ENCODE measurements around the gene CSNK1E. TPM values are rescaled to one million over a fixed set of nuclear protein-coding genes. Genes with fewer than 3 reads are reported as not detected.

CSNK1E gene
- total and polyA plus RNA-seq, 4 donors: 87.2 to 121 (median 112) TPM

DNA sequence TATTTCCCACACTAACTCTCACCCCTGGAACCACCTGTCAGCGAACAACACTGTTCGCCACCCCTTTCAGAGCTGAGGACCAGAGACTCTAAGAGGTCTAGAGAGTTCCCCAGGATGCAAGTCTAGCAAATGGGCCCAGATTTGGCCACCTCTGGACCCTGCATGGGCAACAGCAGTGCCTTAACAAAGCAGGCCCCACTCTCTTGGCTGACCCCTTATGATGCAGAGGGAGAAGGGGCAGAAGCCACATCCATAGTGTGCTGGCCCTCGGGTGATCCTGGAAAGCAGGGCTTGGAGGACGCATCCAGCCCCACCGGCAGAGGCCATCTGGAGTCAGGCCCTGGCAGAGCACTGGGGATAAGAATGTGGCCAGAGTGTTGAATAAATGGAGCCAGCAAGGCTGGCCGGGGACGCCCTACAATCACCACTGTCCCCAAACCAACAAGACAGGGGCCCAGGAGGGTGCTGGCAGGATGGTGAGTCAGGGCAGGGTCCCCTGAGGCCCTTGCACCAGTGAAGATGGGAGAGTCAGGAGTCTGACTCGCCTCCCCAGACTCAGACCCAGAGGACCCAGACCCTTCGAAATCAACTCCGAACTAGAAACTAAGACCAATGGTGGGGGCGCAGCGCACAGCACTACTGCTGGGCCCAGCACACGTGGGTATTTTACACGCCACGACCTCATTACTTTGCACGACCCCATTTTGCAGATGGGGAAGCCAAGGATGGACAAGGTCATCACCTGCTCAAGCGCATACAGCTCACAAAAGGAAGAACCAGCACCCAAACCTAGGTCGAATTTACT, 6.5 kb downstream of the CSNK1E start:
- H3K4me3 ChIP-seq: no peak overlapping the region
- H3K9ac ChIP-seq (ENCODE audit: insufficient read depth in 1 of 2, low read length in 2 of 2): no peak overlapping the region
- H3K36me3 ChIP-seq (ENCODE audit: control insufficient read depth in 4 of 4, insufficient read depth in 4 of 4, low read length in 4 of 4): peaks cover 0 to 20% (median 18%) of the 10 kb centered on the region in 4 donors
- WGBS, 2 donors: 75 to 77% methylated on average over 18 of the region's 18 CpGs
- no peak for DNase-seq
- no peak for ATAC-seq (ENCODE audit: insufficient read depth, low FRiP score)
- peaks cover 11 to 52% (median 26%) of the 10 kb centered on the region in 5 donors for H3K4me1 ChIP-seq (ENCODE audit: control insufficient read depth in 5 of 5, insufficient read depth in 5 of 5, low read length in 5 of 5)
- TF ChIP-seq CTCF (IDR thresholded peaks at IDR 0.05; ENCODE audit: control extremely low read depth, extremely low read depth): no peak
- H3K27ac ChIP-seq (ENCODE audit: low read depth in 1 of 2, low read length in 1 of 2): peak overlapping the region; percentile 75 to 77
- H3K9me3 ChIP-seq (ENCODE audit: control insufficient read depth in 4 of 4, insufficient read depth in 3 of 4, low read length in 3 of 4): no peaks in the 10 kb centered on the region
- H3K27me3 ChIP-seq (ENCODE audit: control insufficient read depth in 3 of 3, insufficient read depth in 3 of 3, low read length in 2 of 3): no peaks in the 10 kb centered on the region

DNA sequence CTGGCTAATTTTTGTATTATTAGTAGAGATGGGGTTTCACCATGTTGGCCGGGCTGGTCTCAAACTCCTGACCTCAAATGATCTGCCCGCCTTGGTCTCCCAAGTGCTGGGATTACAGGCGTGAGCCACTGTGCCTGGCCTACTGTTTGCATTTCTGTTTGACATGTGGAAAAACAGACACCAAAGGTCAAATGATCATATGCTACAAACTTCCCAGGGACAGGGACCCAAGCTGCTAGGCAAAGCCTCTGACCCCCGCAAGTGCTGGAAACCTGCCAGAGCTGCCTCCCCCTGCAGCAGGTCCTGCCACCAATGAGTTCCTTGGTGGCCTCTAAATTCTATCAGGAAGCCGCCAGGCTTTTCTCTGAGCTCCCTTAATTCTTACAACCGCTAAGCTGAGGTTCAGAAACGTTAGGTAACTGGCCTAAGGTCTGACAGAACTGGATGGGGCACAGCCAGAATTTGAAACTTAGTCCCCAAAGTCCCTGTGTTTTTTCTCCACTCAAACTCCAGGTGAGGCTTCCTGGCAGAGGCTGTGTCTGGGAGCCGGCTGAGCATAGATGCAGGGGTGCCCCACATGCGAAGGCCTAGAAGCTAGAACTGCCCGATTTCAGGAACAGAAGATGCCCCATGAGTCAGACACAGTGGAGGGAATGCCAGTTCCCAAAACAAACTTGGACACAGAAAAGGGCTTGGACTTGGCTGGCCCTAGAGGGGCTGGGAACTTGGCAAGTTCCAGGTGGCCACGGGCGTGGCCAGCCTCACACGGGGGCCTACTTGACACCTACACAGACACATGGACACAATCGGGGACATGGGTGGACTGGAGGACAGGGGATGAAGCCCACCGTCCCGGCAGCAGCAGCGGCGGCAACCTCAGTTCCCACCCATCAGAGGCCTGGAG, 7.4 kb downstream of the CSNK1E start:
- no peak for TF ChIP-seq CTCF (IDR thresholded peaks at IDR 0.05; ENCODE audit: control extremely low read depth, extremely low read depth)
- Histone ChIP-seq H3K36me3 (ENCODE audit: control insufficient read depth in 4 of 4, insufficient read depth in 4 of 4, low read length in 4 of 4) (peaks cover 0 to 20% (median 19%) of the 10 kb centered on the region in 4 donors), H3K27me3 (ENCODE audit: control insufficient read depth in 3 of 3, insufficient read depth in 3 of 3, low read length in 2 of 3) (no peaks in the 10 kb centered on the region), H3K4me1 (ENCODE audit: control insufficient read depth in 5 of 5, insufficient read depth in 5 of 5, low read length in 5 of 5) (peaks cover 14 to 51% (median 26%) of the 10 kb centered on the region in 5 donors), H3K27ac (ENCODE audit: low read depth in 1 of 2, low read length in 1 of 2) (peak overlapping the region; percentile 75 to 77), H3K9me3 (ENCODE audit: control insufficient read depth in 4 of 4, insufficient read depth in 3 of 4, low read length in 3 of 4) (no peaks in the 10 kb centered on the region), H3K4me3 (no peak overlapping the region), H3K9ac (ENCODE audit: insufficient read depth in 1 of 2, low read length in 2 of 2) (no peak overlapping the region)
- no peak for ATAC-seq (ENCODE audit: insufficient read depth, low FRiP score)
- 65 to 83% methylated on average over 18 of the region's 18 CpGs for WGBS, 2 donors
- DNase-seq: no peak

DNA sequence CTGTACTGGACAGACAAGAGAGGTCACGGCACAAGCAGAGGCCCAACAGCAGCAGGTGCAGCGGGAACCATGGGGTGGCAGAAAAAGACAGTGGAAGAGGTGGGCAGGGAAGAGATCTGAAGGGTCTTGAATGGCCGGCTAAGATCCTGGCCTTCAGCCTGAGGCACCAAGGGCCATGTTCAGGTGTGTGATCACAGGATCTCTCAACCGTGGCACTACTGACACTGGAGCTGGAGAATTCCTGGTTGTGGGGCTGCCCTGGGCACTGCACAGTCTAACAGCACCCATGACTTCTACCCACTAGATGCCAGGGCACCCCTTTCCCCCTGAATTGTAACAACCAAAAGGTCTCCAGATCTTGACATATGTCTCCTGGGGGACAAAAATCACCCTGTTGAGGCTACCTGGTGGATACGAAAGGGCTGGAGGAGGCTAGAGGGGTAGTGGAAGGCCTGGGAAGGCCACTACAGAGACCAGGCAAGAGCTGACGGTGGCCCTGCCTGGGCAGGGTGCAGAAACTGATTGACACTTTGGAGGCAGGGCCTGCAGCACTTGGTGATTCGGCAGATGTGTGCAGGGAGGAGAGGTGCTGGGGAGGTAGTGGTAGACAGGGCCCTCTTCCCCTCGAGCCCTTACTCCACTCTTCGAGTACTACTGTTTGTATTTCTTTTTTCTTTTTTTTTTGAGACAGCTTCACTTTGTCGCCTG, 8.3 kb downstream of the CSNK1E start:
- Histone ChIP-seq H3K36me3 (ENCODE audit: control insufficient read depth in 4 of 4, insufficient read depth in 4 of 4, low read length in 4 of 4) (peaks cover 0 to 27% (median 20%) of the 10 kb centered on the region in 4 donors), H3K27ac (ENCODE audit: low read depth in 1 of 2, low read length in 1 of 2) (peak overlapping the region; percentile 12 to 75), H3K4me3 (no peak overlapping the region), H3K9me3 (ENCODE audit: control insufficient read depth in 4 of 4, insufficient read depth in 3 of 4, low read length in 3 of 4) (no peaks in the 10 kb centered on the region), H3K27me3 (ENCODE audit: control insufficient read depth in 3 of 3, insufficient read depth in 3 of 3, low read length in 2 of 3) (no peaks in the 10 kb centered on the region), H3K4me1 (ENCODE audit: control insufficient read depth in 5 of 5, insufficient read depth in 5 of 5, low read length in 5 of 5) (peaks cover 12 to 43% (median 27%) of the 10 kb centered on the region in 5 donors), H3K9ac (ENCODE audit: insufficient read depth in 1 of 2, low read length in 2 of 2) (no peak overlapping the region)
- ATAC-seq (ENCODE audit: insufficient read depth, low FRiP score): no peak
- no peak for TF ChIP-seq CTCF (IDR thresholded peaks at IDR 0.05; ENCODE audit: control extremely low read depth, extremely low read depth)
- no peak for DNase-seq
- 72 to 85% methylated on average over 10 of the region's 10 CpGs for WGBS, 2 donors
